SHP77 (cell line): Measurements from ENCODE around the gene CARMIL1.

ENCODE experiments used
- DNase-seq, 2 experiments: peaks; one replicate each; lab custom pipeline; 2025; lab: John Stamatoyannopoulos, UW

The CARMIL1 gene

DNA sequence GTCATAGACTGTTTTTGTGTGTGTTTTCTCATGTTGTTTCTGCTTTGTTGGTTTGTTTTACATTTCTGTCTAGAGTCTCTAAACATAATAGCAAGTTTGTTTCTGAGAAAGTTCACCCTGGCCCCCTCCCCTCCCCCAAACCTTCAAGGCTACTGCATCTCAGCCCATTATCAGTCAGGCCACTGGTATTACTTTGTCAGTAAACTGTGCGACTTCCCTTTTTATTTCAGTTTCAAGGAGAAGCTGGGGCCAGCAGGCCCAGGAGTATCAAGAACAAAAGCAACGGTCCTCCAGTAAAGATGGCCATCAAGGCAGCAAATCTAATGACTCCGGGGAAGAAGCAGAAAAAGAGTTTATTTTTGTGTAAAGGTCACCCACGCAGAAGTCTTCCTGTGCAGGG is 340.0 kb downstream of the CARMIL1 start:
- no peak for DNase-seq

GRCh38 chr6:25620391-25620790 is 341.2 kb downstream of the CARMIL1 start:
- no peak for DNase-seq

DNA sequence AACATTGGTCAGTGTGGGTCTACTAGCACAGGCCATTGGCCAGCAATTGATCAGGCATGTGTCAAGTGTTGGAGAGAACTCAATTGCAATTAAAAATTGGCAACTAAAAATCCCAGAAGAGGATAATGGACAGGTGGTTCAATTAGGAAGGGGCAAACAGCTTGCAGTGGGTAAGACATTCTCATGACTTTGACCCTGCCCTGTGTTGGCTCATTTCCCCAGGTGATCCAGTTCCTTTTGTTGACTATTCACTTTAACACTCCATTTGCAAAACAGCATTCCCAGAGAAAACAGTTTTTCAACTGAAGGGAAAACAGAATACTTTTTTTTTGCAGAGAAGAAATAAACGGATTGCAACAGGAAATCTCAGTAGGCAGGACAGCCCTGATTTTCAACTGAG is 343.9 kb downstream of the CARMIL1 start:
- DNase-seq, result no peak

GRCh38 chr6:25623879-25624278 is 344.7 kb downstream of the CARMIL1 start:
- DNase-seq, result peak in 1 of 2 experiments; percentile 19

DNA sequence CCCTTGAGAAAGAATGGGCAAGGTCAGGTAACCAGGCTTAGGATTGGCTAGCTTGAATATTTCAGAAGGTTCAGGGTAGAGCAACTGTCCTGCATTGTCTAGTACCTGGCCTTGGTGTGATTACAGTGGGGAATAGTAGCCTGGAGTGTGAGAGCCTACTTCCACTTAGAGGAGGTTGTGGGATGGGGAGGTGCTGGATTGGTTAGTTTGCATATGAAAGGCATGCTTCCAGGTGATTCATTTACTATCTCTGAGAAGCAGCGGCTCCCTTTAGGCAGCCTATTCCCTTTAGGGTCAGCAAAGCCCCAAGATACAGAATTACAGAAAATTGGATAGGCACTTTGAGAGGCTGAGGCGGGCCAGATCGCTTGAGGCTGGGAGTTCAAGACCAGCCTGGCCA is 347.8 kb downstream of the CARMIL1 start:
- no peak for DNase-seq

DNA sequence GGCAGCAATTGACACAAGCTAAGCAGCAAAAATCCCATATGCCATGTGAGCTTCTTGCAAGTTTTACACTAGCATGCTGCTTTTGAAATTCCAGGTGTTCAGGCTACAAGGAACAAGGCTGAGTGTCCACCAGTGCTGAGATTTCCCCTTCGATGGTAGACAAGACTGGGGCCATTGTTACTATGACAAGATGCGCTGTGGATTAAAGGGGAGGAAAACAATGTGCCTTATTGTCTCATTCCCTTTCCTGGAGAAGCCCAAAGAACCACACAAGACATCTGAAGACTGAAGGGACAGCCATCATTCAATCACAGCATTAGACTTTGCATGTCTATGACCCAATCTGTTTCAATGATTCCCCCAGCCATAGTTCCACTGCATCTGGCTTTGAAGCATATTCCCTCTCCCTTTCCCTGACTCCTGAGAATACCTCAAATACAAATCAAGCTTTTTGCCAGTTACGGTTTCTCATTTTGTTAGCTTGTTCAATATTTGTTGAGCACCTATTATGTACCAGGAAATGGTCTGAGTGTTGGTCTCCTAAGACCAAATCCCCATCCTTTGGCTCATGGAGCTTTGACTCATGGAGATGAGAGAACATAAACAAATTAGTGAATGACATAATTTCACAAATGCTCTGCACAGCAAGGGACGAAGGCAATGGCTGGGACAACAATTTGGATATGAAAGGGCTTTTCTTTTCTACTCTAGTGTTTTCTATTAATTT is 349.5 kb downstream of the CARMIL1 start:
- DNase-seq, result no peak

DNA sequence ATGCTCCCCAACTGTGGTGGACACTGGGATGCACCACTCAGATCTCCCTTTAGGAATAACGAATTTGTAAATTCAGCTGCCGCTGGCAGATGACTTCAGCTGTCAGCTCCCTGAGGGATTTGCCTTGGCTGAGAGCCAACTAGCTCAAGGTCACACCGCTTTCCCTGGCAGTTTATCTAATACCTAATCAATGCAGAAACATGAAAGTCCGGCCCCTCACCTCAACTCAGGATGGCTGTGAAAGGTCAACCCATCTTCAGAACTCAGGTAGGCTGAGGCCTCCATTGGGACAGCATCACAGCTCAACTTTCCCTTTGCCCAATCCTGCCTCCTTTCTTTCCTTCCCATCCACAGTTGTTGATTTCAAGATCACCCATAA is 350.0 kb downstream of the CARMIL1 start:
- DNase-seq, result peak; percentile 83 to 84

DNA sequence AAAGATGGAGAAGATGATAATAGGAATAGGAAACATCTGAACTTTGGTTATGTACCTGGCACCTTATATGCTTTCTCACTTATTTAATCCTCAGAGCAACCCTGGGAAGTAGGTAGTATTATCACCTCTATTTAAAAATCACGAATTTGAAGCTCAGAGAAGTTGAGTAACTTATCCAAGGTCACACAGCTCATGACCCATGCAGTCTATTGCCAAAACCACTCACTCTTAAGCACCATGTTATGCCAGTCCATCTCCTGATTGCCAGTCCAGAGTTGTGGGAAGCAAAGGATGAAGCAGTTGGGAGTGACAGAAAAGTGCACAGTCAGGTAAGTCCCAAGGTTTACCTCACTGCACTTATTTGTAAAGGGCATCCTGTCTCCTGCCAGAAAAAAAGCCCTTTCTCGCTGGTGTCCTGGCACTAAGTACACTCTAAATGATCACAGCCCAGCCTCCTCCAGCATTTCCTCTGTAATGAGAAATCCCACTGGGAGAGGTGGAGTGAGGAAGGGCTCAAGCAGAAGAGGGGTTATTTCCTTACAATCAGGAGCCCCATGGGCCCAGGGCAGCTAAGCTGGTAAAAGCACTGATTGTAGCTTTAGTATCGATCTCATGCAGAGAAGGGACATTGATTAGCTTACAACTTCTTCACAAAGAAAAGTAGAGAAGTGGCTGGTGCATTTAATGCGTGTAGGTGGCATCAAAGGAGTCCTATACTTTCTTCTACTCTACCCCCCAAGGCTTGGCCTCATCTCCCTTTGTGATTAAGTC is 351.5 kb downstream of the CARMIL1 start:
- no peak for DNase-seq

DNA sequence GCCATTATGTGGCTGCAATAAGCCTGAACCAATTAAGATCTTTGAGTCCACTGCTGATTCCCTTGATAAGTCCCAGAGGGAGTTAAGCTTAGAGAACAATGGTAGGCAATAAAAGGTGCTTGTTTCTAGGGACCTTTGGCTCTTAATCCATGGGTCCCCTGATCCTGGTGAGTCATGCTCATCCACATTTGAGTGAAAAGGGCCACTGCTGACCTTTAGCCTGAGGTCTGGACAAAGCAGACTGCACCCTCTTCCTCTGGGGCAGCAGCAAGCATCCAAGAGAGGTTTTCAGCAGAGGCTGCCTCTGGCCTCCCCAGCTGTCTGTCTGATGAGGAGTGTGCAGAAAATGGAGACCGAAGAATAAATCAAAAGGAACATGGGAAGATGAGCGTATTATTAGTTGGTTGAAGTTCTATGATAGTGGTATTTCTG is 356.7 kb downstream of the CARMIL1 start:
- DNase-seq, result no peak

DNA sequence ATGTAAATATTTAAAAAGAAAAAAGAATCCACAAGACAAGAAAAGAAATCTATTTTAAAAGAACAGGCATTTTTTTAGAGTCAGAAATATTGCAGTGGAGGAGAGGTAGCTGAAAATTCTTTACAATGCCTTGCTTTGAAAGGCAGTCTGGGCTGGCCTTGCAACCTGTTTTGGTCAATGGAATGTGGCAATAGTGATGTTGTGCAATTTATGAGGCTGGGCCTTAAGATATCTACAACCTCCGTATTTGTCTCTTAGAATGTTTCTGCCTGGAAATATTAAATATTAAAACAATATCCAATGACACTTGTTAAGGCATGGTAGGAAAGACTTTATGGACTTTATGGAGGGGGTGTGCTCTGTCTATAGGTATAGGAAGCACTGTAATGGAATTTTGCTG is 358.0 kb downstream of the CARMIL1 start:
- DNase-seq, result no peak

- DNase-seq, result no peak
Observed at GRCh38 chr6:25637960-25638434, 358.8 kb downstream of the CARMIL1 start.

- DNase-seq, result no peak
Observed at GRCh38 chr6:25639653-25640052, 360.5 kb downstream of the CARMIL1 start.

DNA sequence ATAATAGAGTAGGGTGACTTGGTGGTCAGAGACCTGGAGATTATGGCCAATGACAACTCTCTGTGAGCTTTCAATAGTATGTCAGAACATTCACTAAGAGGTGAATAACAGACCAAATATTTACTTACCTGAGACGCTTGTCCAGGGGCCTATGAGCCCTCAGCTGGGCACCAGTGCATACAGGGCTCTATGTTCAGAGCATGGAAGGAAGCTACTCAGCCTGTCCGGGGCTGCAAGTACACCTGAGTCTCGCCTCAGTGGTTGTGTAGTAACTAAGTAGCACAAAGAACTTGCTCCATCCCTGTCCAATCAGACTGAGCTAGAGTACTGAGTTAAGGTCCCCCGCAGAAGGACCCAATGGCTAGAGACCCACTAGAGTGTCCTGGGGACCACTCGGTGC is 361.3 kb downstream of the CARMIL1 start:
- no peak for DNase-seq

DNA sequence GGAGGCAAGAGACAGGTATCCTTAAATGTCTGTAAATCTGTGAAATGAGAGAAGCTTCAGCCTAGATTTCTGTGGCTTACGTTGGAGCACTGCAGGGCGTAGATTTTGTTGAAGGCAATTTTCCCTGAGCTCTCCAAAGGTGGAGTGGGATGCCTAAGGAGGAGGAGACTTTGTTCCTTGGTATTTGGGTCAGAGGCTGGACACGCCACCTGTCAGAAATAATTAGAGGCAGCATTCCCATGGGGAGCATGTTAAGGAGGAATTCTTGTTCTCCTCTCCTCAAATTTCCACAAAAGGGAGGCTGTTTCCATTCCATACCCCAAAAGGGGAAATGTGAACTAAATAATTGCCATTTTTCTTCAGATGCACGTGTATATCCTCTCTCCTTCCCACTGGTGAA is 361.7 kb downstream of the CARMIL1 start:
- DNase-seq, result no peak

GRCh38 chr6:25641377-25641776 is 362.2 kb downstream of the CARMIL1 start:
- no peak for DNase-seq

- no peak for DNase-seq
Observed at GRCh38 chr6:25641940-25642666, 362.9 kb downstream of the CARMIL1 start.

DNA sequence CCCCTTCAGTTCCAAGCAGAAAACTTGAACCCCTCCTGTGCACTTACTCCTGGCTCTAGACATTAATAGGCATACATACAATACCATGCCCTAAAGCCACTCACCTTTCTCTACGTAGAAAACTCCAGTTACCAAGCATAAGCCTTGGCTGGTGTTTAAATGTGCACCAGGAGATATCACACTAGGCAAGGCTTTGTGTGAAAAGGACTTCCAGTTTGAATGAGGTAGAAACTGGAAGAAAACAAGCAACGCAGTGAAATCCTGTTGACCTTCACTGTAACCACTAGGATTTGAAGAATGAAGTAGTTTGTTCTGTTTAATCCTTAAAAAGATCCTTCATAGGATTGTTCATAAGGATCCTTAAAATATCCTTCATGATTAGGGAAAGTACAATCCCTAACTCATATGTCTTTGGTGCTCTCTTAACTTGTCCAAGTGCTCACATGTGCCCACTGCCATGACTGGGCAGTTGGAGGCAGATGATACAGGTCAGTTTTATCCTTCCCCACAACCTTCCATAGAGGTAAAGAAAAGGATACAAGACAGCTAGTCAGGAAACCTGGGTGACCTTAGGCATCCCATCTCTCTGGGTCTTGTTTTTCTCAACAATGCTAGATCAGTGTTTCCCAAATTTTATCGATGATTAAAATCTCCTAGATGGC is 363.6 kb downstream of the CARMIL1 start:
- no peak for DNase-seq

- DNase-seq, result no peak
Observed at GRCh38 chr6:25645916-25646315, 366.7 kb downstream of the CARMIL1 start.

GRCh38 chr6:25649611-25650010 is 370.4 kb downstream of the CARMIL1 start:
- DNase-seq, result no peak

- peak; percentile 64 to 82 for DNase-seq
Observed at GRCh38 chr6:25652007-25652515, 372.9 kb downstream of the CARMIL1 start, which contains the start of gene SCGN. SCGN (plus strand) TSS chr6:25652215; CDS start chr6:25652404, 189 bp downstream.

GRCh38 chr6:25655723-25656122 is 376.5 kb downstream of the CARMIL1 start:
- DNase-seq, result no peak
